SIG-M5 treated with dmso at 0.1 percent for 504 hours (cell line): ENCODE results near the gene INKA1.

Experiments used
- DNase-seq: peaks from one replicate; lab custom pipeline; 2025; ENCODE audit not compliant: unreplicated experiment; lab: John Stamatoyannopoulos, UW

INKA1 gene

GRCh38 chr3:49786357-49787181 is 16.5 kb upstream of the INKA1 start, which contains the start of gene IP6K1:
TSS of gene IP6K1 (minus strand) at chr3:49786542. CDS start at chr3:49748040, 38,502 bp downstream.
- peak; percentile 99 for DNase-seq

- DNase-seq, result no peak
Measured at GRCh38 chr3:49787182-49787464, 15.9 kb upstream of the INKA1 start.

- no peak for DNase-seq
Measured at GRCh38 chr3:49787536-49787935, 15.5 kb upstream of the INKA1 start.

- DNase-seq, result no peak
Measured at GRCh38 chr3:49788056-49788455, 15.0 kb upstream of the INKA1 start.

GRCh38 chr3:49790626-49791411 is 12.2 kb upstream of the INKA1 start:
- DNase-seq, result no peak

GRCh38 chr3:49791571-49791970 is 11.5 kb upstream of the INKA1 start:
- no peak for DNase-seq

GRCh38 chr3:49792371-49793150 is 10.5 kb upstream of the INKA1 start:
- DNase-seq, result no peak

- DNase-seq, result no peak
Measured at GRCh38 chr3:49793486-49794085, 9.5 kb upstream of the INKA1 start.

- DNase-seq, result no peak
Measured at GRCh38 chr3:49794431-49794830, 8.6 kb upstream of the INKA1 start.

- DNase-seq, result no peak
Measured at GRCh38 chr3:49794926-49795905, 7.8 kb upstream of the INKA1 start.

GRCh38 chr3:49799105-49799504 is 4.0 kb upstream of the INKA1 start:
- no peak for DNase-seq

- DNase-seq, result peak; percentile 45
Measured at GRCh38 chr3:49799761-49800160, 3.3 kb upstream of the INKA1 start, which contains the start of gene CDHR4. TSS of gene CDHR4 (minus strand) at chr3:49799873. CDS start at chr3:49799812, 61 bp downstream.

GRCh38 chr3:49801160-49801559 is 1.9 kb upstream of the INKA1 start:
- no peak for DNase-seq

- DNase-seq, result peak; percentile 65
Measured at GRCh38 chr3:49803465-49804140, 542 bp downstream of the INKA1 start.

- DNase-seq, result no peak
Measured at GRCh38 chr3:49804141-49805041, 1.3 kb downstream of the INKA1 start.

- peak; percentile 85 for DNase-seq
Measured at GRCh38 chr3:49805367-49805782, 2.3 kb downstream of the INKA1 start.

GRCh38 chr3:49805897-49806701 is 3.0 kb downstream of the INKA1 start:
- peak; percentile 88 for DNase-seq
